ENCODE measurements around the gene HELZ. TPM values are rescaled to one million over a fixed set of nuclear protein-coding genes. Genes with fewer than 3 reads are reported as not detected.

Gene HELZ
- total RNA-seq, 1 donor from 2014 or later = 14.8 TPM

GRCh38 chr17:67187927-67188326, 57.1 kb downstream of the HELZ start:
- Histone ChIP-seq H3K4me3 (ENCODE audit: low read depth, low read length) (no peak overlapping the region), H3K36me3 (ENCODE audit: control insufficient read depth, insufficient read depth, low read length) (no peaks in the 10 kb centered on the region), H3K27me3 (ENCODE audit: control insufficient read depth, insufficient read depth, low read length) (no peaks in the 10 kb centered on the region)
- DNase-seq (ENCODE audit: low read depth) = no peak
- TF ChIP-seq CTCF (IDR thresholded peaks at IDR 0.05; ENCODE audit: insufficient read depth, low read length, poor library complexity, severe bottlenecking) = no peak

- H3K36me3 ChIP-seq (ENCODE audit: control insufficient read depth, insufficient read depth, low read length) = no peaks in the 10 kb centered on the region
- TF ChIP-seq CTCF (IDR thresholded peaks at IDR 0.05; ENCODE audit: insufficient read depth, low read length, poor library complexity, severe bottlenecking) = no peak
- DNase-seq (ENCODE audit: low read depth) = no peak
- no peak overlapping the region for H3K4me3 ChIP-seq (ENCODE audit: low read depth, low read length)
- H3K27me3 ChIP-seq (ENCODE audit: control insufficient read depth, insufficient read depth, low read length) = no peaks in the 10 kb centered on the region
Observed at GRCh38 chr17:67186782-67187181, 58.2 kb downstream of the HELZ start.

GRCh38 chr17:67183531-67183930, 61.5 kb downstream of the HELZ start:
- no peak for TF ChIP-seq CTCF (IDR thresholded peaks at IDR 0.05; ENCODE audit: insufficient read depth, low read length, poor library complexity, severe bottlenecking)
- no peak overlapping the region for H3K4me3 ChIP-seq (ENCODE audit: low read depth, low read length)
- H3K27me3 ChIP-seq (ENCODE audit: control insufficient read depth, insufficient read depth, low read length) = no peaks in the 10 kb centered on the region
- no peaks in the 10 kb centered on the region for H3K36me3 ChIP-seq (ENCODE audit: control insufficient read depth, insufficient read depth, low read length)
- DNase-seq (ENCODE audit: low read depth) = no peak

GRCh38 chr17:67181825-67182224, 63.2 kb downstream of the HELZ start:
- Histone ChIP-seq H3K4me3 (ENCODE audit: low read depth, low read length) (no peak overlapping the region), H3K27me3 (ENCODE audit: control insufficient read depth, insufficient read depth, low read length) (no peaks in the 10 kb centered on the region), H3K36me3 (ENCODE audit: control insufficient read depth, insufficient read depth, low read length) (no peaks in the 10 kb centered on the region)
- no peak for TF ChIP-seq CTCF (IDR thresholded peaks at IDR 0.05; ENCODE audit: insufficient read depth, low read length, poor library complexity, severe bottlenecking)
- DNase-seq (ENCODE audit: low read depth) = no peak

GRCh38 chr17:67180275-67180674, 64.7 kb downstream of the HELZ start:
- Histone ChIP-seq H3K27me3 (ENCODE audit: control insufficient read depth, insufficient read depth, low read length) (no peaks in the 10 kb centered on the region), H3K36me3 (ENCODE audit: control insufficient read depth, insufficient read depth, low read length) (no peaks in the 10 kb centered on the region), H3K4me3 (ENCODE audit: low read depth, low read length) (no peak overlapping the region)
- no peak for TF ChIP-seq CTCF (IDR thresholded peaks at IDR 0.05; ENCODE audit: insufficient read depth, low read length, poor library complexity, severe bottlenecking)
- no peak for DNase-seq (ENCODE audit: low read depth)

- H3K4me3 ChIP-seq (ENCODE audit: low read depth, low read length) = no peak overlapping the region
- H3K36me3 ChIP-seq (ENCODE audit: control insufficient read depth, insufficient read depth, low read length) = no peaks in the 10 kb centered on the region
- no peaks in the 10 kb centered on the region for H3K27me3 ChIP-seq (ENCODE audit: control insufficient read depth, insufficient read depth, low read length)
- DNase-seq (ENCODE audit: low read depth) = no peak
- no peak for TF ChIP-seq CTCF (IDR thresholded peaks at IDR 0.05; ENCODE audit: insufficient read depth, low read length, poor library complexity, severe bottlenecking)
Observed at GRCh38 chr17:67178555-67178954, 66.4 kb downstream of the HELZ start.
